Panc1 (cell line): ENCODE data around the gene BTNL8.

Experiments
- SIN3A ChIP-seq: IDR thresholded peaks from 2 replicates; pipeline ENCODE4 v1.6.1; 2012; ENCODE audit warnings: low read depth, mild to moderate bottlenecking, low read length, moderate library complexity, borderline replicate concordance; ENCODE audit not compliant: insufficient read depth
- TCF7L2 ChIP-seq: IDR thresholded peaks from 2 replicates; pipeline ENCODE4 v1.6.1; 2011; ENCODE audit warnings: mild to moderate bottlenecking, low read depth, low read length, inconsistent platforms
- TF ChIP-seq, protein P1 (sequence below): fragments of 450-650 bp; IDR thresholded peaks from 2 replicates; pipeline ENCODE4 v1.5.1; 2017; ENCODE audit warnings: mild to moderate bottlenecking
- TF ChIP-seq, protein P2 (sequence below), 2 experiments: IDR thresholded peaks; 2 replicates each; pipeline ENCODE4 v1.6.1; 2011 to 2012; ENCODE audit warnings: low read depth in 2 of 2, control low read depth in 1 of 2, low read length in 1 of 2, mild to moderate bottlenecking in 1 of 2, moderate library complexity in 1 of 2; ENCODE audit not compliant: insufficient read depth in 1 of 2

DNA sequence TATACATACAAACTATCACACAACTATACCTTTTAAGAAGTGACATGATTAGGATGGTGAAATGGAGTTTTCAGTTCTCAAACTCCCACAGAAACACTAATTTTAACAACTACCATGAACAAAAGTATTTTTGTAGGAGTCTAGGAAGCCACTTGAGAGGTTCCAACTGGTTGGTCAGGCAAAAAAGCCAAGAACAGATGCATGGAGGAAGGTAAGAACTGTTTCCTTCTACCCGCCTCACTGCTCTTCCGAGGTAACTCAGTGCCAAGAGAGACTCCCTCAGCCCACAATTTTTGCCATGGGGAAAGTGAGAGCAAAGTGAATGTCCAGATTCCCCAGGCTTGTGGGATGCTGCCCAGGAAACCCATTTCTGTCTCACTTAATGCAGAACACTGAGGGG, 15.7 kb downstream of the BTNL8 start:
- TF ChIP-seq SIN3A (no peak), TCF7L2 (no peak)
- TF ChIP-seq, protein P1, sequence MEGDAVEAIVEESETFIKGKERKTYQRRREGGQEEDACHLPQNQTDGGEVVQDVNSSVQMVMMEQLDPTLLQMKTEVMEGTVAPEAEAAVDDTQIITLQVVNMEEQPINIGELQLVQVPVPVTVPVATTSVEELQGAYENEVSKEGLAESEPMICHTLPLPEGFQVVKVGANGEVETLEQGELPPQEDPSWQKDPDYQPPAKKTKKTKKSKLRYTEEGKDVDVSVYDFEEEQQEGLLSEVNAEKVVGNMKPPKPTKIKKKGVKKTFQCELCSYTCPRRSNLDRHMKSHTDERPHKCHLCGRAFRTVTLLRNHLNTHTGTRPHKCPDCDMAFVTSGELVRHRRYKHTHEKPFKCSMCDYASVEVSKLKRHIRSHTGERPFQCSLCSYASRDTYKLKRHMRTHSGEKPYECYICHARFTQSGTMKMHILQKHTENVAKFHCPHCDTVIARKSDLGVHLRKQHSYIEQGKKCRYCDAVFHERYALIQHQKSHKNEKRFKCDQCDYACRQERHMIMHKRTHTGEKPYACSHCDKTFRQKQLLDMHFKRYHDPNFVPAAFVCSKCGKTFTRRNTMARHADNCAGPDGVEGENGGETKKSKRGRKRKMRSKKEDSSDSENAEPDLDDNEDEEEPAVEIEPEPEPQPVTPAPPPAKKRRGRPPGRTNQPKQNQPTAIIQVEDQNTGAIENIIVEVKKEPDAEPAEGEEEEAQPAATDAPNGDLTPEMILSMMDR: no peak
- TF ChIP-seq, protein P2, sequence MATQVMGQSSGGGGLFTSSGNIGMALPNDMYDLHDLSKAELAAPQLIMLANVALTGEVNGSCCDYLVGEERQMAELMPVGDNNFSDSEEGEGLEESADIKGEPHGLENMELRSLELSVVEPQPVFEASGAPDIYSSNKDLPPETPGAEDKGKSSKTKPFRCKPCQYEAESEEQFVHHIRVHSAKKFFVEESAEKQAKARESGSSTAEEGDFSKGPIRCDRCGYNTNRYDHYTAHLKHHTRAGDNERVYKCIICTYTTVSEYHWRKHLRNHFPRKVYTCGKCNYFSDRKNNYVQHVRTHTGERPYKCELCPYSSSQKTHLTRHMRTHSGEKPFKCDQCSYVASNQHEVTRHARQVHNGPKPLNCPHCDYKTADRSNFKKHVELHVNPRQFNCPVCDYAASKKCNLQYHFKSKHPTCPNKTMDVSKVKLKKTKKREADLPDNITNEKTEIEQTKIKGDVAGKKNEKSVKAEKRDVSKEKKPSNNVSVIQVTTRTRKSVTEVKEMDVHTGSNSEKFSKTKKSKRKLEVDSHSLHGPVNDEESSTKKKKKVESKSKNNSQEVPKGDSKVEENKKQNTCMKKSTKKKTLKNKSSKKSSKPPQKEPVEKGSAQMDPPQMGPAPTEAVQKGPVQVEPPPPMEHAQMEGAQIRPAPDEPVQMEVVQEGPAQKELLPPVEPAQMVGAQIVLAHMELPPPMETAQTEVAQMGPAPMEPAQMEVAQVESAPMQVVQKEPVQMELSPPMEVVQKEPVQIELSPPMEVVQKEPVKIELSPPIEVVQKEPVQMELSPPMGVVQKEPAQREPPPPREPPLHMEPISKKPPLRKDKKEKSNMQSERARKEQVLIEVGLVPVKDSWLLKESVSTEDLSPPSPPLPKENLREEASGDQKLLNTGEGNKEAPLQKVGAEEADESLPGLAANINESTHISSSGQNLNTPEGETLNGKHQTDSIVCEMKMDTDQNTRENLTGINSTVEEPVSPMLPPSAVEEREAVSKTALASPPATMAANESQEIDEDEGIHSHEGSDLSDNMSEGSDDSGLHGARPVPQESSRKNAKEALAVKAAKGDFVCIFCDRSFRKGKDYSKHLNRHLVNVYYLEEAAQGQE (IDR thresholded peaks at IDR 0.05; ENCODE audit: insufficient read depth in 1 of 2, low read depth in 2 of 2, low read length in 1 of 2): no peak
